Activated CD8-positive, alpha-beta memory T cell treated with anti-CD3 and anti-CD28 coated beads for 36 hours (primary cell): ENCODE measurements around the gene CAP2. TPM values are rescaled to one million over a fixed set of nuclear protein-coding genes. Genes with fewer than 3 reads are reported as not detected.

Source experiments
- CTCF ChIA-PET: fragments of 350-600 bp; sonication (Branson Sonifier 250); formaldehyde crosslinking; loops from one replicate; lab custom pipeline; 2021; ENCODE audit warnings: antibody characterized with exemption; lab: Charles Lee
- POLR2A ChIA-PET: fragments of 350-600 bp; sonication (Branson Sonifier 250); formaldehyde crosslinking; loops from one replicate; lab custom pipeline; 2021; ENCODE audit warnings: antibody characterized with exemption; lab: Charles Lee
- total RNA-seq, 2 experiments: library from RNA; stranded (reverse); gene quantifications; one replicate each; pipeline ENCODE4 v1.2.3, GENCODE V29; 2021

Gene CAP2, protein sequence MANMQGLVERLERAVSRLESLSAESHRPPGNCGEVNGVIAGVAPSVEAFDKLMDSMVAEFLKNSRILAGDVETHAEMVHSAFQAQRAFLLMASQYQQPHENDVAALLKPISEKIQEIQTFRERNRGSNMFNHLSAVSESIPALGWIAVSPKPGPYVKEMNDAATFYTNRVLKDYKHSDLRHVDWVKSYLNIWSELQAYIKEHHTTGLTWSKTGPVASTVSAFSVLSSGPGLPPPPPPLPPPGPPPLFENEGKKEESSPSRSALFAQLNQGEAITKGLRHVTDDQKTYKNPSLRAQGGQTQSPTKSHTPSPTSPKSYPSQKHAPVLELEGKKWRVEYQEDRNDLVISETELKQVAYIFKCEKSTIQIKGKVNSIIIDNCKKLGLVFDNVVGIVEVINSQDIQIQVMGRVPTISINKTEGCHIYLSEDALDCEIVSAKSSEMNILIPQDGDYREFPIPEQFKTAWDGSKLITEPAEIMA
- not detected for total RNA-seq

DNA sequence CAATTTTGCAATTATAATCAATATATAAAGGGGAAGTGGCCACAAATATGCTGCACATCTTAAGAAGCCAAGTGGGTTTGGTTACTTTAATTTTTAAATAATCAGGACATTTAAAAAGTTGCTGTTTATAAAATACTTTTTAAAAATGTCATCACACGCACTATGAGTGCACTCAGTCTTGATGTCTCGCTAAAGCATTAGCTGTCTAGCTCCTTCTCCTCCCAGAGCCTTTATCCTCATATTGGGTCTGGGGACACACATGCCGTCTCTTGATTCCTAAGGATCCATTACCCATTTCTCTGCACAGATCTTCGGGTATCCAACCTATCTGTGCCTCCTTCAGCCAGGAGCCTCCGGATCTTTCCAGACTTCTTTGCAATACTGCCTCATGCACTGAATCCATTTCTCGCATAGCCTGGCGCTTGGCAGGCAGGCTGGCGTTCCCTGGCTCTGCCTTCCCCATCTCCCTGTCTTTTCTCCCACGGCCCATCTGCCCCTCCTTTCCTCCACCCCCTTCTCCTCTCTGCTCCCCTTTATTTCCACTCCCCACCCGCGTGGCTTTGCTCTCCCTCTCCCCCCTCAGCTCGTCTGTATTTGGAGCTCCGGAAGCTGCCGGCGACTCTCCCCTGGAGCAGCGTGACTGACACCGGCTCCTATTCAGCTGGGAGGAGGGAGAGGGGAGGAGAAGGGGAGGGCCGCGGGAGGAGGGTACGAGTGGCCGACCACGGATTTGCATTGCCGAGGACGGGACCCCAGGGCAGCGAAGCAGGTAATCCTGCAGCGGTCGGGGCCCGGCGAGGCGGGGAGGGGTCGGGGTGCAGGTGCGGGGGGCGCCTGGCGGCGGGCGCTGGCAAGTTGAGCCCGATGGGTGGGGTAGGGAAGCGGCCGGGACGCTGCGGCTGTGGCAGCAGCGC lies at the start of gene CAP2:
Gene CAP2 (plus strand): TSS at position 618 of the 914 bp plus-strand sequence. CDS start 27,961 bp downstream, outside the sequence.
- ChIA-PET POLR2A (no interaction called here), CTCF (no interaction called here)

DNA sequence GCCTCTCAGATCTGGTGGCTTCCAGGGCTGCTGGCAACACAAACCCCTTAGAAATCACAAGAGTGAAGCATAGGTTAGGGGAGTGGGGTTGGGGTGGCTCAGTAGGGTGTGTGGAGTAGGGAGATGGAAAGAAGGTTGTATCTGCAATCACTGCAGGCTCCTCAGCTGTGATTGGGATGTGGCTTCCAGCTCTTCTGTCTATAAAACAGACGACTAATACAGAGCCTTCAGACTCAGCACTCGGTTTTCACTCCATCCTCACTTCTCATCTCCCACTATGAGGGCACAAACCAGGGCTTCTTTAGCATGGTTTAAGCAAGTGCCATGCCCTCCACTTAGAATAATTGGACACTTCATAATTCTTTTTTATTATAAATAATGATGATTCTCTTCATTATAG lies 46.4 kb upstream of the CAP2 start:
- CTCF ChIA-PET: no interaction called here
- POLR2A ChIA-PET: no interaction called here

DNA sequence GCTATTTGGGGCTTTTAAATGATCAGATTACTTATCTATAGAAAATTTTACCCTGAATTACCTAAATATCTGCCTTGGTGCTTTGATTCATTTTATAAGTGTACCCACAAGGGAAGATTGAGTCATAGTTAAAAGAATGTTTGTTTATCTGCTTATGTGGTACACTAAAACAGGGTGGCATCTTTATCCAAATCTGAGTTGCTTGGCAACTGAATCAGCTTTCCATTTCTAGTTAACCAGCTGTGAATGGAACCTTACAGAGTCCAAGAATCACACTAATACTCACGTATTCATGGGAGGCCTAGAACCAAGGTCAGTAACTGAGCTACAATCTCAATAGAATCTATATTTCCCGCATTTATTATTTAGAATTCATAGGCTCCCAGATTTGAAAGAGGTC lies 44.0 kb upstream of the CAP2 start:
- CTCF ChIA-PET: no interaction called here
- POLR2A ChIA-PET: no interaction called here

DNA sequence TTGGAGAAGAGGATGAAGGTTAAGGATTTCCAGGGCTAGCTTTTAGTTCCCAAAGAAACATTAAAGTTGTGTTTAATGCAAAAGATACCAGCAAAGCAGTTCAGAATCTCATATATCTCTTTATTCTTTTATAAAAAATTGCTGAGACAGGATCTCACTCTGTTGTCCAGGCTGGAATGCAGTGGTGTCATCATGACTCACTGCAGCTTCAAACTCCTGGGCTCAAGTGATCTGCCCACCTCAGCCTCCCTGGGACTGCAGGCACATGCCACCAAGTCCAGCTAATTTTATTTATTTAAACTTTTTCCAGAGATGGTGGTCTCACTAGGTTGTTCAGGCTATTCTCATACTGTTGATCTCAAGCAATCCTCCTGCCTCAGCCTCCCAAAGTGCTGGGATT lies 41.1 kb upstream of the CAP2 start:
- POLR2A ChIA-PET: no interaction called here
- CTCF ChIA-PET: interaction anchor here (0.5 kb wide), 1 partner anchor 56 kb away, joined by 3 read pairs; no protein-coding TSS in a partner anchor

DNA sequence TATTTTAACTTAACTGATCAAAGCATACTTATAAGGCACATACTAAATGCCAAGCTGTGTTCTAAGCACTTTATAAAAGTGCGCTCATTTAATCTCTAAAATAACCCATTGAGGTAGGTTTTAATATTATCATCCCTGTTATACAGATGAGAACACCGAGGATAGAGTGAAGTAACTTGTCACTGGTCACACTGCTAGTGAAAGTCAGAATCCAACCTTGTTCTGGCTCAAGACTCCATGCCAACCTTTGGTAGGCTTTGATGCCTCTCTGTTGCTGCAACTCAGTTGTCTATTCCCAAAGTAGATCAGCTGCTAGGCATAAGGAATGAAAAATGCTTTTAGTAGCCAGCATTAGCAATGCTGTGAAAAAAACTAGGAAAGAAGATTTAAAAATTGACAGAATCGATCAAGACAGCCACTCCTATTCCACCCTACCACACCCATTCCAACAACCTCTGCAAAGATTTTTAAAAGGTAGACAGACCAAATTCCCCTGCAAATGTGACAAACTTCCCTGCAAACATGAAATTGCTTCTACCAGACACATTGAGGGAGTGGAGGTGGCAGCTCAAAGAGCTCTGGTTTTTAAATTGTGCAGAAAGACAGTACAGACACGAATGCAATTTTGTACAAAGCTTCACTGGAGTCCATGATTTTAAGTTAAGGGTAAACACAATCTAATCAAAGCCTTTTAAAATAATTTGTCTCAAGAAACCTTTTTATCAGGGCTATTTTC lies 39.8 kb upstream of the CAP2 start:
- CTCF ChIA-PET: no interaction called here
- POLR2A ChIA-PET: no interaction called here

DNA sequence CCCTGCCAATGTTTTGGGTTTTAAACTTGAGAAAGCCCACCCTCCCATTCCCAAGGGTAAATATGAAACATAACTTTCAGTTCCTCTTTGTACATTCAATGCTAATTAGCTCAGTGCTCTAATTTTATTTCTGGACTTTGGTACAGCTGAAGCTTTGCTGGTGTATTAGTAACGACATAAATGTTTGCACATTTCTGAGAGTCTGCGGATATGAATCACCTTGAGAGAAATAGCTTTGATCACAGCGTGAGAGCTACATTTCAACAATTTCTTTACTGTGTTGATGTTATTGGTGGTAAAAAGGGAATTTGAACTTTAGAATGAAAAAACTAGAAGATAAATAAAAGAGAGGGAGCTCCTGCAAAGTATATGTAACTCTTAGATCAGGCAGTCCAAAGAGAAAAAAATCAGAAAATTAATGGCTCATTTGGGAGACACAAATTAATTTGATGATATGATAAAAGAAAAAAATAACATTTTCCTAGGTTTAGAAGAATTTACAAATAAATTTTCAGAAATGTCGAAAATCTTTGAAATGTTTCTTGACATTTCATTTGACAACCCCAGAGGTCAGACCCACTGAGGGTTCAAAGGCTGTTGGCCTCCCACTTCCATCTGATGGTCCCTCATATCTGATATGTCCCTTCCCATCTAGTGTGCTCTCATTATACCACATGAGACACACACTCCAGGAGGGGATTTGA lies 38.5 kb upstream of the CAP2 start:
- ChIA-PET POLR2A (no interaction called here), CTCF (no interaction called here)

DNA sequence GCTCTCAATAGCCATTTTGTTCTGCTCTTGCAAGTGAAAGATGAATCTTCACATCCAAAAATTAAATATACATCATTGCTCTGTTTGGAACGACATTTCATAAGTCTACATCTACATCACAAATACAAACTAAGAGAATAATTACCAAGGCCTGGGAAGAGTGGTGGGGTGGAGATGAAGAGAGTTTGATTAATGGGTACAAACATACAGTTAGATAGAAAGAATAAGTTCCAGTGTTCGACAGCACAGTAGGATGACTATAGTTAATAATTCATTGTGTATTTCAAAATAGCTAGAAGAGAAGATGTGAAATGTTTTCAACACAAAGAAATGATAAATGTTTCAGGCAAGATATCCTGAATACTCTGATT lies 38.0 kb upstream of the CAP2 start:
- CTCF ChIA-PET: no interaction called here
- POLR2A ChIA-PET: no interaction called here

DNA sequence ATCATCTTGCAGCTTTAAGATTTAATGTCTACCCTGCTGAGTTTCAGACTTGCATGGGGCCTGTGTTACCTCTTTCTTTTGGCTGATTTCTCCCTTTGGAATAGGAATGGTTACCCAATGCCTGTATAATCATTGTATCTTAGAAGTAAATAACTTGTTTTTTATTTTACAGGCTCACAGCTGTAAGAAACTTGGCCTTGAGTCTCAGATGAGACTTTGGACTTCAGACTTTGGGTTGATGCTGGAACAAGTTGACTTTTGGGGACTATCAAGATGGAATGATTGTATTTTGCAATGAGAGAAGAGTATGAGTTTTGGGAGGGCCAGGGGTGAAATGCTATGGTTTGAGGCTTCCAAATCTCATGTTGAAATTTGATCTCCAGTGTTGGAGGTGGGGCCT lies 34.9 kb upstream of the CAP2 start:
- CTCF ChIA-PET: no interaction called here
- POLR2A ChIA-PET: no interaction called here

DNA sequence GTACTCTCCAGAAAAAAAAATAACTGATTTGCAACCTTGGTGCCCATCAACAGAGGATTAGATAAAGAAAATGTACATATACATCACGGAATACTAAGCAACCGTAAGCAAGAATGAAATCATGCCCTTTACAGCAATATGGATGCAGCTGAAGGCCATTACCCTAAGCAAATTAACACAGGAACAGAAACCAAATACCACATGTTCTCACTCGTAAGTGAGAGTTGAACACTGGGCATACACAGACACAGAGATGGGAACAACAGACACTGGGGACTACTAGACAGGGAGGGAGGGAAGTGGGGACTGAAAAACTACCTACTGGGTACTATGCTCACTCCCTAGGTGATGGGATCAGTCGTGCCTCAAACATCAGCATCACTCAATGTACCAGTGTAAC lies 32.8 kb upstream of the CAP2 start:
- ChIA-PET CTCF (no interaction called here), POLR2A (no interaction called here)

DNA sequence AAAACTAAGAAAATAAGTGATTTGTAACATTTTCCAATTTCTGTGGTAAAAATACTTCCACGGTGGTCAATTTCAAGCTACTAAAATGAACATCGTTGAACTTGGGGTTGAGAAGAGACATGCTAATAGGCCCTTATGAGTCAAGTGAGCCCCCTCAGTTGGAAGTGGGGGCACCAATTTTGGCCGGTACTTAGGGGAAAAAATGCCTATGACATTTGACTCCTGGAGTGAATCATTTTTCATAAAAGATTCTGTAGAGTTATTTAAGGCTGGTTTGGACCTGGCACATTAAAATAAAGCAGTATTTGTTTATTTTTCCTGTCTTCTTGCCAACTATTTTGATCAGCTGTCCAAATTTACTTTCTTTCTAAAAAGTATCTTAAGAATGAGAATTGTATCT lies 32.4 kb upstream of the CAP2 start:
- POLR2A ChIA-PET: no interaction called here

DNA sequence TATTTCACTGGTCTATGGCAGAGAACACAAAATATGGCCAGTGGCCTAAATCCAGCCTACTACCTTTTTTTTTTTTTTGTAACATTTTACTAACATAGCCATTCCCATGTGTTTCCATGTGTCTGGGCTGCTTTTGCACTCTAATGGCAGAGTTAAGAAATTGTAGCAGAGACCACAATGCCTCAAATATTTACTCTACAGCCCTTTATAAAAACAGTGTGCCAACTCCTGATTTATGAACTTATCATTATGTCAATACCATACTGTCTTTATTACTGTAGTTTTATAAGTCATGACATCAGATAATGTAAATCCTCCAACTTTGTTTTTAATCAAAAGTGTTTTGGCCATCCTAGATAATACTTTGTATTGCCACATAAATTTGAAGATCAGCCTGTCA lies 27.4 kb upstream of the CAP2 start:
- POLR2A ChIA-PET: no interaction called here
- CTCF ChIA-PET: no interaction called here

More for the DNA sequence above, 32.4 kb upstream of the CAP2 start:
- CTCF ChIA-PET: no interaction called here

DNA sequence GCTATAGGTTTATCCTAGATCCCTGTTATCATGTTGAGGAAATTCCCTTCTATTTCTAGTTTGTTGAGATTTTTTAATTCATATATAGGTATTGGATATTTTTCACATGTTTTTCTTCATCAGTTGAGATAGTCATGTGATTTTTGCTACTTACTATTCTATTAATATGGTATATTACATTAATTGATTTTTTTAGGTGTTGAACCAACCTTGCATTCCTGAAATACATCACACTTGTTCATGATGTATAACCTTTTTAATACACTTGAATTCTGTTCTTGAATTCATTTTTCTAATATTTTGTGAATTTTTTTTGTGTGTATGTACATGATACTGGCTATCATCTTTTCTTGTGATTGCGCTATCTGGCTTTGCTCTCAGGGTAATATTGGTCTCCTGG lies 25.5 kb upstream of the CAP2 start:
- CTCF ChIA-PET: no interaction called here
- POLR2A ChIA-PET: no interaction called here

DNA sequence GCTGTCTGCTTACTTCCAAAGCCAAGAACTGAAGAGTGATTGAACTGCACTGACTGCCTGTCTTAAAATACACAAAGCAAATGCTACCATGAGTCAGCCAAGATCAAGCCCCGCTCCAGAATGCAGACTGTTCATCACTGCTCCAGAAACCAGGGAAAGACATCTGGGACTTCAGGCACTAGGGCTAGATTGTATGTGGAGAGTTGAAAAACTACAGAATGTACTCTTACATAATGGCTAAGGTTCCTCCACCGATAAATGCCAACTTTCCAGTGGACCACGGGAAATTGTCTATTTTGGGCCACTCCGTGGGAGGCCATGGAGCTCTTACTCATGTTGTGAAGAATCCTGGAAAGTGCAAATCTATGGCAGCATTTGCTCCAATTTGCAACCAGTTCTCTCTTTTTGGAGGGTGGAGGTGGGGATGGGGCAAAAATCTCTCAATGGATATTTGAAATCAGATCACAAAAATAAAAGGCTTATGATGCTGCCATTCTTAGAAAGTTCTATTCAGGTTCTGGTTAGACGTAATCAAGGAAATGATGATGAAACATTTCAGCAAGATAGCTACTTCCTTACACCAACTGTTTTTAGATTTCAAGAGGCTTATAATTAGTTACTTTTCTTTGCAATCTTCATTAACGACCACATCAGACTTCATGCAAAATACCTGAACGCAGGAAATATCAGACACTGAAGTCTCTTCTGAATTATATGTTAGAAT lies 11.8 kb upstream of the CAP2 start:
- CTCF ChIA-PET: no interaction called here

DNA sequence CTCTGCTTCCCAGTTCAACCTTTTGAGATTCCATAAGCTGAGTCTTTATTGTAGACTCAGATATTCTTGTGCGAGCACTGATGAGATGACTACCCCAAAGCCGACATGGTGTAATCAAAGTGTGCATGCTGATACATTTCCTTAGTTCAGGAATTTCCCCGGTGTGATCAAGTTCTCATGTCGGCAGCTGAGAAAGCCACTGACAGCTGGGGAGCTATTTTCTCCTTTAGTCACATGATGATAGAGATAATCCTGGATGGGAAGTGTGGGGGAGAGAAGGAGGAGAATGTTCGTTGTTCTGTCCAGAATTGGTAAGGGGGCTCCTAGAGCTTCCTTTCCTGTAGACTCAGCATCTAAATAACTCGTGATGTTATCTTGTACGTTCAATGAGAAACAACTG lies 7.7 kb upstream of the CAP2 start:
- ChIA-PET CTCF (no interaction called here), POLR2A (no interaction called here)

More for the DNA sequence above, 11.8 kb upstream of the CAP2 start:
- POLR2A ChIA-PET: no interaction called here

DNA sequence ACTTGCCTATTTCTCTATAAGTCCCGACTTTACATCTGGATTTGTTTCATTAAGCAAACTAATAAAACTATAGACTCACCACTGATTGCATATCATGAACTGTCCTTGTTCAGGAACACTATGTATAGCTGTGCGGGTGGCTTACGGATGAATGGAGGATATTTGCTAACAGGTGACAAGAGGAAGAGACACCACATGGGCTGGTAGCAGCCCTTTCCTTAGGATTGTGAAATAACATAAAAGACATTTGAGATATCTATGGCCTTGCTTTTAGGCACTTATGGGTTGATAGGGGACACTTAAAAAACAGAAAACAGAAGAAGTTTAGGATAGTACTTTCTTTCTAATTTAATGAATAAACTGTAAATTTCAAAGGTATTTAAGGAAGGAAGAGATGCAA lies 5.0 kb upstream of the CAP2 start:
- POLR2A ChIA-PET: no interaction called here
- CTCF ChIA-PET: no interaction called here

DNA sequence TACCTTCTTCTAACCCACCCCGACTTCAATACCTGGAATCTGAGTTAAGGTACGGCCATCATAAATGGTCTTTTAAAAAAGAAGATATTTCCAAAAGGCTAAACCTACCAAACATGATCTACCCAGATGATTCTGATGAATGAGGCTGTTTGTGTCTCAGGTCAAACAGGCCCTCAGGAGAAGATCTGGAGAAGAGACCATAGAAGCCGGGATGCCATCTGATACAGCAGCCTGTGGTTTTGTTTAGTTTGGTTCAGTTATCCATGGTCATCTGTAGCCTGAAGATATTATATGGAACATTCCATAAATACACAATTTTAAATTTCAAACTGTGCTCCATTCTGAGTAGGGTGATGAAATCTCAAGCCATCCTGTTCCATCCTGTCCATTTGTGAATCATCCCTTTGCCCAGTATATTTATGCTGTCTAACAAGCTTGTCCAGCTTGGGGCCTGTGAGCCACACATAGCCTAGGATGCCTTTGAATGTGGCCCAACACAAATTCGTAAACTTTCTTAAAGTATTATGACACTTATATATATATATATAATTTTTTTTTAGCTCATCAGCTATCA lies 4.0 kb upstream of the CAP2 start:
- CTCF ChIA-PET: no interaction called here
- POLR2A ChIA-PET: no interaction called here

DNA sequence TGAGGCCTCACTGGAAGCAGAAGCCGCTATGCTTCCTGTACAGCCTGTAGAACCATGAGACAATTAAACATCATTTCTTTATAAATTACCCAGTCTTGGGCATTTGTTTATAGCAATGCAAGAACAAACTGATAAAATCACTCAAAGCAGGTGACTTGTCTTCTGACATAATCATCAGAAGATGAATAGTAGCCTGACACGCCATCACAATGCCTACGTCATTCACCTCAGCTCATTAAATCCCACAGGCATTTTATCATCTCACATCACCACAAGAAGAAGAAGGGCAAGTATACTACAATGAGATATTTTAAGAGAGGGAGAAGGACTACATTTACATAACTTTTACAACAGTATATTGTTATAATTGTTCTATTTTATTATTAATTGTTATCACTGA lies 3.1 kb upstream of the CAP2 start:
- ChIA-PET CTCF (no interaction called here), POLR2A (no interaction called here)

DNA sequence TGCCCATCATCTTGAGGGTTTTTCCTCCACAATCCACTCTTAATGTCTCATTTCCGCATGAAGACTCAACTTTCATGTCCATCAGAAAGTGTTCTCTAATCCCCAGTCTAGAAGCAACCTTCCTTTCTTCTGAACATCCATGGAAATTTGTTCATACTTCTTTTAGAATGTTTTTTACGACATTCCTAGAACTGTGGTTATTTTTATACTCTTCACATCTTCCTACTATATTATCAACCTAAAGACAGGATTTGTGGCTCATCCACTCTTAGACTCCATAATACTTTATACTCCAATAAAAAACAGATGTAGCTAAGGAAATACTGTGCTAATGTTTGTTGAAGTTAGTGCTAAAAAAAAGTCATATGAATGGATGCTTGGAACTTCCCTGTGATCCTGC lies 1.4 kb upstream of the CAP2 start:
- CTCF ChIA-PET: no interaction called here

More for the DNA sequence above, 1.4 kb upstream of the CAP2 start:
- POLR2A ChIA-PET: no interaction called here
